Panc1 (cell line): ENCODE measurements around the gene EPHB1.

ENCODE experiments used
- POLR2AphosphoS5 ChIP-seq: IDR thresholded peaks from 2 replicates; pipeline ENCODE4 v1.6.1; 2012; ENCODE audit warnings: mild to moderate bottlenecking, low read depth, low read length, moderate library complexity
- TCF7L2 ChIP-seq: IDR thresholded peaks from 2 replicates; pipeline ENCODE4 v1.6.1; 2011; ENCODE audit warnings: mild to moderate bottlenecking, low read depth, low read length, inconsistent platforms
- TF ChIP-seq, protein P1 (sequence below): fragments of 450-650 bp; IDR thresholded peaks from 2 replicates; pipeline ENCODE4 v1.5.1; 2017; ENCODE audit warnings: mild to moderate bottlenecking
- TF ChIP-seq, protein P2 (sequence below), 2 experiments: IDR thresholded peaks; 2 replicates each; pipeline ENCODE4 v1.6.1; 2011 to 2012; ENCODE audit warnings: low read depth in 2 of 2, control low read depth in 1 of 2, low read length in 1 of 2, mild to moderate bottlenecking in 1 of 2, moderate library complexity in 1 of 2; ENCODE audit not compliant: insufficient read depth in 1 of 2

DNA sequence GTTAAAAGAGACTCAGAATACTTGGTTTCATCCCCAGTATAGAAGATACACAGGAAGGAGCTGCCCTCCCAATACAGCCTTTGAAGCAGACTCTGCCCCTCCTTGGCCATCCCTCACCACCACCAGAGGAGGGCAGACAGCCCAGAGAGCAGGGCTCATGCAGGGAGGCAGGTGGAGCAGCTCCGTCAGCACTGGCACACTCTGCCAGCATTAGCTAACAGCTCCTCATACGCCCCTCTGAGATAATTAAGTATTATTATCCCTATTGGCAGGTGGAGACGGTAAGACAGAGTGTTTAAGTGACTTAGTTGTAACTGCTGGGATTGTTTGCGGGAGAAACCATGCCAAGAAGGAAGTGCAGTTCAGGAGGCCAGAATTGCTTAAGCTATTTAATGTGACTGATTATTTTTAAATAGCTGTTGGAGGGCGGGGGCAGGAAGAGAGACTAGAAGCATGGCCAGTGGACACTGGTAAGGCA lies 434.0 kb downstream of the EPHB1 start:
- TF ChIP-seq POLR2AphosphoS5 (no peak), TCF7L2 (no peak)
- TF ChIP-seq, protein P1, sequence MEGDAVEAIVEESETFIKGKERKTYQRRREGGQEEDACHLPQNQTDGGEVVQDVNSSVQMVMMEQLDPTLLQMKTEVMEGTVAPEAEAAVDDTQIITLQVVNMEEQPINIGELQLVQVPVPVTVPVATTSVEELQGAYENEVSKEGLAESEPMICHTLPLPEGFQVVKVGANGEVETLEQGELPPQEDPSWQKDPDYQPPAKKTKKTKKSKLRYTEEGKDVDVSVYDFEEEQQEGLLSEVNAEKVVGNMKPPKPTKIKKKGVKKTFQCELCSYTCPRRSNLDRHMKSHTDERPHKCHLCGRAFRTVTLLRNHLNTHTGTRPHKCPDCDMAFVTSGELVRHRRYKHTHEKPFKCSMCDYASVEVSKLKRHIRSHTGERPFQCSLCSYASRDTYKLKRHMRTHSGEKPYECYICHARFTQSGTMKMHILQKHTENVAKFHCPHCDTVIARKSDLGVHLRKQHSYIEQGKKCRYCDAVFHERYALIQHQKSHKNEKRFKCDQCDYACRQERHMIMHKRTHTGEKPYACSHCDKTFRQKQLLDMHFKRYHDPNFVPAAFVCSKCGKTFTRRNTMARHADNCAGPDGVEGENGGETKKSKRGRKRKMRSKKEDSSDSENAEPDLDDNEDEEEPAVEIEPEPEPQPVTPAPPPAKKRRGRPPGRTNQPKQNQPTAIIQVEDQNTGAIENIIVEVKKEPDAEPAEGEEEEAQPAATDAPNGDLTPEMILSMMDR: no peak
- TF ChIP-seq, protein P2, sequence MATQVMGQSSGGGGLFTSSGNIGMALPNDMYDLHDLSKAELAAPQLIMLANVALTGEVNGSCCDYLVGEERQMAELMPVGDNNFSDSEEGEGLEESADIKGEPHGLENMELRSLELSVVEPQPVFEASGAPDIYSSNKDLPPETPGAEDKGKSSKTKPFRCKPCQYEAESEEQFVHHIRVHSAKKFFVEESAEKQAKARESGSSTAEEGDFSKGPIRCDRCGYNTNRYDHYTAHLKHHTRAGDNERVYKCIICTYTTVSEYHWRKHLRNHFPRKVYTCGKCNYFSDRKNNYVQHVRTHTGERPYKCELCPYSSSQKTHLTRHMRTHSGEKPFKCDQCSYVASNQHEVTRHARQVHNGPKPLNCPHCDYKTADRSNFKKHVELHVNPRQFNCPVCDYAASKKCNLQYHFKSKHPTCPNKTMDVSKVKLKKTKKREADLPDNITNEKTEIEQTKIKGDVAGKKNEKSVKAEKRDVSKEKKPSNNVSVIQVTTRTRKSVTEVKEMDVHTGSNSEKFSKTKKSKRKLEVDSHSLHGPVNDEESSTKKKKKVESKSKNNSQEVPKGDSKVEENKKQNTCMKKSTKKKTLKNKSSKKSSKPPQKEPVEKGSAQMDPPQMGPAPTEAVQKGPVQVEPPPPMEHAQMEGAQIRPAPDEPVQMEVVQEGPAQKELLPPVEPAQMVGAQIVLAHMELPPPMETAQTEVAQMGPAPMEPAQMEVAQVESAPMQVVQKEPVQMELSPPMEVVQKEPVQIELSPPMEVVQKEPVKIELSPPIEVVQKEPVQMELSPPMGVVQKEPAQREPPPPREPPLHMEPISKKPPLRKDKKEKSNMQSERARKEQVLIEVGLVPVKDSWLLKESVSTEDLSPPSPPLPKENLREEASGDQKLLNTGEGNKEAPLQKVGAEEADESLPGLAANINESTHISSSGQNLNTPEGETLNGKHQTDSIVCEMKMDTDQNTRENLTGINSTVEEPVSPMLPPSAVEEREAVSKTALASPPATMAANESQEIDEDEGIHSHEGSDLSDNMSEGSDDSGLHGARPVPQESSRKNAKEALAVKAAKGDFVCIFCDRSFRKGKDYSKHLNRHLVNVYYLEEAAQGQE (IDR thresholded peaks at IDR 0.05; ENCODE audit: insufficient read depth in 1 of 2, low read depth in 2 of 2, low read length in 1 of 2): no peak
